Fibroblast of skin of right quadriceps (primary cell): Measurements from ENCODE around the gene AGAP1.
A peak's percentile ranks its signal among the peaks of the same experiment; 100 is the strongest.

Experiments used
- DNase-seq: peaks from one replicate; pipeline ENCODE4 v3.0.0-alpha.2; 2013

AGAP1 gene

GRCh38 chr2:235492850-235493344 lies 946 bp upstream of the AGAP1 start:
- peak; percentile 39 for DNase-seq

GRCh38 chr2:235493402-235493774 lies 455 bp upstream of the AGAP1 start:
- no peak for DNase-seq

GRCh38 chr2:235494716-235495372 lies 1.0 kb downstream of the AGAP1 start:
- DNase-seq: peak; percentile 29

- DNase-seq: no peak
Measured at GRCh38 chr2:235495373-235496238, 1.8 kb downstream of the AGAP1 start.

GRCh38 chr2:235496239-235496621 lies 2.4 kb downstream of the AGAP1 start:
- peak; percentile 31 for DNase-seq

GRCh38 chr2:235497096-235497495 lies 3.3 kb downstream of the AGAP1 start:
- no peak for DNase-seq

- no peak for DNase-seq
Measured at GRCh38 chr2:235498541-235498940, 4.7 kb downstream of the AGAP1 start.

GRCh38 chr2:235498946-235499812 lies 5.3 kb downstream of the AGAP1 start:
- DNase-seq: no peak

GRCh38 chr2:235500110-235500760 lies 6.4 kb downstream of the AGAP1 start:
- DNase-seq: no peak

GRCh38 chr2:235500761-235501672 lies 7.2 kb downstream of the AGAP1 start:
- peak; percentile 52 for DNase-seq

- DNase-seq: no peak
Measured at GRCh38 chr2:235501673-235502031, 7.8 kb downstream of the AGAP1 start.

GRCh38 chr2:235502336-235502735 lies 8.5 kb downstream of the AGAP1 start:
- DNase-seq: no peak

- no peak for DNase-seq
Measured at GRCh38 chr2:235504441-235505180, 10.8 kb downstream of the AGAP1 start.

- no peak for DNase-seq
Measured at GRCh38 chr2:235505181-235505741, 11.4 kb downstream of the AGAP1 start.

GRCh38 chr2:235506291-235506996 lies 12.6 kb downstream of the AGAP1 start:
- DNase-seq: no peak

GRCh38 chr2:235506997-235507615 lies 13.3 kb downstream of the AGAP1 start:
- no peak for DNase-seq

- DNase-seq: no peak
Measured at GRCh38 chr2:235507928-235508327, 14.1 kb downstream of the AGAP1 start.

GRCh38 chr2:235508371-235509160 lies 14.7 kb downstream of the AGAP1 start:
- DNase-seq: no peak

- DNase-seq: no peak
Measured at GRCh38 chr2:235510318-235510717, 16.5 kb downstream of the AGAP1 start.
